Lower lobe of right lung (tissue), 2 donors: Measurements from ENCODE around the gene TRANK1. TPM values are rescaled to one million over a fixed set of nuclear protein-coding genes. Genes with fewer than 3 reads are reported as not detected.

Experiments used
- ATAC-seq, 2 donors: fragments of 200-7000 bp; cut with Tn5 transposase; one replicate each; pipeline ENCODE4 v1.9.1; 2020 to 2022; ENCODE audit warnings: mild to moderate bottlenecking in 2 of 2, moderate library complexity in 2 of 2
- DNase-seq: peaks from one replicate; pipeline ENCODE4 v3.0.0-alpha.2; 2020
- H3K27ac ChIP-seq: fragments of 200-600 bp; one replicate; pipeline ENCODE4 v1.8.0; 2022
- H3K27me3 ChIP-seq: fragments of 200-600 bp; one replicate; pipeline ENCODE4 v1.8.0; 2022; ENCODE audit warnings: low read depth
- H3K36me3 ChIP-seq: fragments of 200-600 bp; one replicate; pipeline ENCODE4 v1.8.0; 2022; ENCODE audit warnings: mild to moderate bottlenecking
- H3K4me1 ChIP-seq: fragments of 200-600 bp; one replicate; pipeline ENCODE4 v1.8.0; 2022
- H3K4me3 ChIP-seq: fragments of 200-600 bp; one replicate; pipeline ENCODE4 v1.8.0; 2022; ENCODE audit warnings: mild to moderate bottlenecking
- H3K9me3 ChIP-seq: fragments of 200-600 bp; one replicate; pipeline ENCODE4 v1.8.0; 2022
- intact Hi-C: fragments of 100-400 bp; cut with DNase I; formaldehyde crosslinking; loops from one replicate; pipeline ENCODE4 v1.11.0; 2022
- total RNA-seq: library from RNA; stranded (reverse); fragmentation: NEBNext Ultra II Directional; extraction: Animal tissue kit (Norgen Biotek cat#: 25700); gene quantifications from one replicate; pipeline ENCODE4 v1.2.1, GENCODE V29; 2021
- TF ChIP-seq, protein P1 (sequence below): fragments of 200-600 bp; IDR thresholded peaks from one replicate; pipeline ENCODE4 v1.8.0; 2022; ENCODE audit warnings: antibody characterized with exemption, mild to moderate bottlenecking
- donor health status: DM: no; HTN: yes; CAD: no; lungs with severe emphysema.

The TRANK1 gene
- total RNA-seq, 1 donor from 2014 or later = 36.9 TPM

DNA sequence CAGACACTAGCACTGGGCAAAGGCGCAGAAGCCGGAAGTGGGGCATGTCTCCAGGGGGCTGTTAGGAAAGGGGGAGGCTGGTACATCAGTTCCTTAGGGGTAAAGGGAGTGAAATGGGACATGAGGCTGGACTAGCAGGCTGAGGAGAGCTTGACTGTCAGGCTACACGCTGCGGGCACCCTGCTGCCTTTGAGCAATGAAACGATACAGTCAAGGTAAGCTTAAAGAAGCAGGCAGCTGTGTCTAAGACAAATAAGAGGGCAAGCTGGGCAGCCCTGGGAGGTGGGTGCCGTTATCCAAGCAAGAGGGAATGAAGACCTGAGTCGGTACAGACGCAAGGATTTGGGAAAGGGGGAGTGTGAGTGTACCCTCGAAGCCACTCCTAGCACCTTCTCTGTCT lies 129.5 kb downstream of the TRANK1 start:
- intact Hi-C loops = no loop called here
- Histone ChIP-seq H3K9me3 (no peaks in the 10 kb centered on the region), H3K27me3 (no peaks in the 10 kb centered on the region), H3K27ac (no peak overlapping the region), H3K36me3 (no peaks in the 10 kb centered on the region), H3K4me3 (no peak overlapping the region), H3K4me1 (no peaks in the 10 kb centered on the region)
- ATAC-seq = no peak
- DNase-seq = no peak
- TF ChIP-seq, protein P1, sequence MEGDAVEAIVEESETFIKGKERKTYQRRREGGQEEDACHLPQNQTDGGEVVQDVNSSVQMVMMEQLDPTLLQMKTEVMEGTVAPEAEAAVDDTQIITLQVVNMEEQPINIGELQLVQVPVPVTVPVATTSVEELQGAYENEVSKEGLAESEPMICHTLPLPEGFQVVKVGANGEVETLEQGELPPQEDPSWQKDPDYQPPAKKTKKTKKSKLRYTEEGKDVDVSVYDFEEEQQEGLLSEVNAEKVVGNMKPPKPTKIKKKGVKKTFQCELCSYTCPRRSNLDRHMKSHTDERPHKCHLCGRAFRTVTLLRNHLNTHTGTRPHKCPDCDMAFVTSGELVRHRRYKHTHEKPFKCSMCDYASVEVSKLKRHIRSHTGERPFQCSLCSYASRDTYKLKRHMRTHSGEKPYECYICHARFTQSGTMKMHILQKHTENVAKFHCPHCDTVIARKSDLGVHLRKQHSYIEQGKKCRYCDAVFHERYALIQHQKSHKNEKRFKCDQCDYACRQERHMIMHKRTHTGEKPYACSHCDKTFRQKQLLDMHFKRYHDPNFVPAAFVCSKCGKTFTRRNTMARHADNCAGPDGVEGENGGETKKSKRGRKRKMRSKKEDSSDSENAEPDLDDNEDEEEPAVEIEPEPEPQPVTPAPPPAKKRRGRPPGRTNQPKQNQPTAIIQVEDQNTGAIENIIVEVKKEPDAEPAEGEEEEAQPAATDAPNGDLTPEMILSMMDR = no peak

DNA sequence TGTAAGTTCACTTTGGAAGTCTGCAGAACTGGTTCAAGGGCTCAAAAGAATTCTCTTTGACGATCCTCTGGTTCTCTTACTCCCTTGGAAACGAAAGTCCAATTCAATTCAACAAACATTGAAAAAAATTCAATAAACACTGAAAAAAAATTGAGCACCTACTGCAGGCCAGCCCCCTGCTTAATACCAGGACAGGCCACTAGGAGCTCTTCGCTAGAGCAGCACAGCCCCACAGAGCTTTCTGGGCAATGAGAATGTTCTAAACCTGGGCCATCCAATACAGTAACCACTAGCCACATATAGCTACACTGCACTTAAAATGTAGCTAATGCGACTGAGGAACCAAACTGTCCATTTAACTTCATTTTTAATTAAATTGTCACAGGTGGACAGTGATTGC lies 130.1 kb downstream of the TRANK1 start:
- H3K9me3 ChIP-seq = no peaks in the 10 kb centered on the region
- H3K27me3 ChIP-seq = no peaks in the 10 kb centered on the region
- ATAC-seq = no peak
- no peaks in the 10 kb centered on the region for H3K36me3 ChIP-seq
- TF ChIP-seq, protein P1 = no peak
- no peak overlapping the region for H3K4me3 ChIP-seq
- intact Hi-C loops = no loop called here
- no peak for DNase-seq
- no peak overlapping the region for H3K27ac ChIP-seq
- no peaks in the 10 kb centered on the region for H3K4me1 ChIP-seq

DNA sequence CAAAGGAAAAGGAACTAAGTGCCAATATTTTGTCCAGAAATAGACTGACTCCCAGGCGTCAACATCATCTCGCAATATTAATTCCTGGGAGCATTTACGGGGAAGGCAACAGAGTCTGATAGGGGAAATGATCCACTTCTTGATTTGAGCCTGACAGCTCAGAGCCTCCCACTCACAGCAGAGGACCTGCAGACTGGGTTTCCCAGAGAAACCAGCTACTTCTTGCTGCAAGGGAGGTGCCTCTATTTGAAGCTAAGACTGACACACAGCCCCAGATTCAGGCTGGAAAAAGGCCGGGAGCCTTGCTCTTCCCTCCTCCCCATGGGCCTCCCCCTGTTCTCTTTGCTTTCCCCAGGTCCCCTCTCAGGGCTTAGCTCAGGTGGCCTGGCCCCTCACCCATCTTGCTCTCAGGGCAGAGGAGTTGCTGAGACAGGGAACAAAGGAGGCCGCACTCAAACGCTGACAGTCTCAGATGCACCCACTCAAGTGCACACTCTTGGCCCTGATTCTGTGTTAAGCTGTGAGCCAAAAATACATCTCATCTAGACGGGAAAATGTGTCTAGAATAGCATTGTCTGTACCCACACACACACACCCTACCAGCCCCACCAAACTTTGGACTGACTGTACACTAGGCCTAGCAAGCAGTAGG lies 130.7 kb downstream of the TRANK1 start:
- no peak for ATAC-seq

GRCh38 chr3:36813305-36813704 lies 131.5 kb downstream of the TRANK1 start:
- no peak overlapping the region for H3K27ac ChIP-seq
- no peak for DNase-seq
- intact Hi-C loops = no loop called here
- no peak overlapping the region for H3K4me3 ChIP-seq
- no peaks in the 10 kb centered on the region for H3K36me3 ChIP-seq
- no peak for ATAC-seq
- no peaks in the 10 kb centered on the region for H3K9me3 ChIP-seq
- H3K4me1 ChIP-seq = no peaks in the 10 kb centered on the region
- TF ChIP-seq, protein P1 = no peak
- H3K27me3 ChIP-seq = no peaks in the 10 kb centered on the region

More for the DNA sequence above, 130.7 kb downstream of the TRANK1 start:
- no peak for DNase-seq
- H3K4me1 ChIP-seq = no peaks in the 10 kb centered on the region
- H3K9me3 ChIP-seq = no peaks in the 10 kb centered on the region
- H3K36me3 ChIP-seq = no peaks in the 10 kb centered on the region
- intact Hi-C loops = no loop called here
- no peaks in the 10 kb centered on the region for H3K27me3 ChIP-seq
- TF ChIP-seq, protein P1 = no peak
- no peak overlapping the region for H3K27ac ChIP-seq
- no peak overlapping the region for H3K4me3 ChIP-seq

DNA sequence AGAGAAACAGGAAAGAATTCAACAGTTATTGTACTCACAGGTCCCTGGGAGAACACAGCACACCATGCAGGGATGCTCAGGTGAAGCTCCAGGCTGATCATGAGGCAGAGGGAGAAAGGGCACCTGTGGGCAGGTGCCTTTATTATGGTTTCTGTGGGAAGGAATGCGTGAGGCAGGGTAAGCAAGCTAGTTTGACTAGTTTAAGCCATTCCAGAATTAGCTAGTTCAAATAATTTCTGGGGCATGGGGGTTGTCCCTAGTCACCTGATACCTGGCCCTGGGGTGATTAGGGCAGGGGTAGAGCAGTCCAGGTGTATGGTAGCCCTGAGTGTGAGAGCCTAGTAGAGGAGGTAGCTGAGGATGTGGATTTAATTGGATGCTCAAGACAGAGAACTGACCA lies 132.6 kb downstream of the TRANK1 start:
- ATAC-seq (no peak), DNase-seq (no peak)
- Histone ChIP-seq H3K27ac (no peak overlapping the region), H3K4me3 (no peak overlapping the region), H3K36me3 (no peaks in the 10 kb centered on the region), H3K4me1 (no peaks in the 10 kb centered on the region), H3K9me3 (no peaks in the 10 kb centered on the region), H3K27me3 (no peaks in the 10 kb centered on the region)
- TF ChIP-seq, protein P1 = no peak
- intact Hi-C loops = no loop called here
